PC-3 (cell line): ENCODE measurements around the gene GDAP2.

Experiments
- EZH2 ChIP-seq: fragments of 300-600 bp; sonication (generic); IDR thresholded peaks from one replicate; pipeline ENCODE4 v1.6.1; 2017; ENCODE audit warnings: antibody characterized with exemption, mild to moderate bottlenecking, low read length; ENCODE audit not compliant: unreplicated experiment
- EZH2phosphoT487 ChIP-seq: fragments of 300-600 bp; sonication (generic); IDR thresholded peaks from 2 replicates; pipeline ENCODE4 v1.6.1; 2018; ENCODE audit warnings: mild to moderate bottlenecking, antibody characterized with exemption, low read length, borderline replicate concordance
- TF ChIP-seq, protein P1 (sequence below): fragments of 300-600 bp; sonication (generic); conservative IDR thresholded peaks from 2 replicates; pipeline ENCODE4 v1.5.1; 2017; ENCODE audit warnings: antibody characterized with exemption, low read depth, mild to moderate bottlenecking, low read length

DNA sequence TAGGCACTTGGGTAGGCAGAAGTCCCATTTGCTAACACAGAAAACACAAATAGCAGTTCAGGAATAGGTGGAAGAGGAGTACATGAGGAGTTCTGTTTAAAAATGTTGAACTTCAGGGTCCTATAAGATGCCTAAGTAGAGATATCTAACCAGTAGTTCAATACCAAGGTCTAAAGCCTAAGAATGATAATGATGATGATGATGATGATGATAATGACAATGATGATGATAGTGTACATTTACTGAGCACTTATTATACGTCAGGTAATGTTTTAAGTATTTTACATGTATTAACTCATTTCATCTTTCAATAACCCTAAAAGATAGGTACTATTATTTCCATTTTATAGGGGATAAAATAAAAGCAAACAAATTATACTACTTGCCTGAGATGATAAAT is 50.1 kb downstream of the GDAP2 start:
- TF ChIP-seq, protein P1, sequence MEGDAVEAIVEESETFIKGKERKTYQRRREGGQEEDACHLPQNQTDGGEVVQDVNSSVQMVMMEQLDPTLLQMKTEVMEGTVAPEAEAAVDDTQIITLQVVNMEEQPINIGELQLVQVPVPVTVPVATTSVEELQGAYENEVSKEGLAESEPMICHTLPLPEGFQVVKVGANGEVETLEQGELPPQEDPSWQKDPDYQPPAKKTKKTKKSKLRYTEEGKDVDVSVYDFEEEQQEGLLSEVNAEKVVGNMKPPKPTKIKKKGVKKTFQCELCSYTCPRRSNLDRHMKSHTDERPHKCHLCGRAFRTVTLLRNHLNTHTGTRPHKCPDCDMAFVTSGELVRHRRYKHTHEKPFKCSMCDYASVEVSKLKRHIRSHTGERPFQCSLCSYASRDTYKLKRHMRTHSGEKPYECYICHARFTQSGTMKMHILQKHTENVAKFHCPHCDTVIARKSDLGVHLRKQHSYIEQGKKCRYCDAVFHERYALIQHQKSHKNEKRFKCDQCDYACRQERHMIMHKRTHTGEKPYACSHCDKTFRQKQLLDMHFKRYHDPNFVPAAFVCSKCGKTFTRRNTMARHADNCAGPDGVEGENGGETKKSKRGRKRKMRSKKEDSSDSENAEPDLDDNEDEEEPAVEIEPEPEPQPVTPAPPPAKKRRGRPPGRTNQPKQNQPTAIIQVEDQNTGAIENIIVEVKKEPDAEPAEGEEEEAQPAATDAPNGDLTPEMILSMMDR = no peak
- no peak for TF ChIP-seq EZH2
- TF ChIP-seq EZH2phosphoT487 = no peak
